Naive thymus-derived CD4-positive, alpha-beta T cell (primary cell): ENCODE measurements around the gene TRIM39. TPM values are rescaled to one million over a fixed set of nuclear protein-coding genes. Genes with fewer than 3 reads are reported as not detected.

Experiments
- ATAC-seq: fragments of 150-1000 bp; cut with Tn5 transposase; 2 replicates; pipeline ENCODE4 v1.10.0; 2021; ENCODE audit warnings: mild to moderate bottlenecking, moderate library complexity
- CTCF ChIA-PET: fragments of 350-600 bp; sonication (Branson Sonifier 250); formaldehyde crosslinking; loops from one replicate; lab custom pipeline; 2021; ENCODE audit warnings: antibody characterized with exemption; lab: Charles Lee
- POLR2A ChIA-PET: fragments of 350-600 bp; sonication (Branson Sonifier 250); formaldehyde crosslinking; loops from one replicate; lab custom pipeline; 2021; ENCODE audit warnings: antibody characterized with exemption, inconsistent platforms; lab: Charles Lee
- DNase-seq, 9 donors: peaks; one replicate each; pipeline versions ENCODE4 v3.0.0 to v3.0.0-alpha.2; 2020 to 2022; ENCODE audit warnings: mixed read lengths in 1 of 9
- H3K27ac ChIP-seq: one replicate; pipeline ENCODE4 v1.7.0; 2013; ENCODE audit warnings: mild to moderate bottlenecking, low read depth, low read length, moderate library complexity
- H3K27me3 ChIP-seq, 2 donors: one replicate each; pipeline ENCODE4 v1.7.0; 2013; ENCODE audit warnings: low read length in 2 of 2, mild to moderate bottlenecking in 2 of 2, moderate library complexity in 2 of 2; ENCODE audit not compliant: control insufficient read depth in 2 of 2, insufficient read depth in 2 of 2
- H3K36me3 ChIP-seq, 3 experiments: 1 replicate in 2 of 3; 2 replicates in 1 of 3; pipeline ENCODE4 v1.7.0; 2013; ENCODE audit warnings: low read length in 3 of 3, mild to moderate bottlenecking in 3 of 3, moderate library complexity in 1 of 3; ENCODE audit not compliant: insufficient read depth in 3 of 3, control insufficient read depth in 2 of 3
- H3K4me1 ChIP-seq, 2 donors: one replicate each; pipeline ENCODE4 v1.7.0; 2013; ENCODE audit warnings: low read length in 2 of 2, mild to moderate bottlenecking in 2 of 2, moderate library complexity in 1 of 2; ENCODE audit not compliant: control insufficient read depth in 2 of 2, insufficient read depth in 2 of 2
- H3K4me3 ChIP-seq: 2 replicates; pipeline ENCODE4 v1.7.0; 2013; ENCODE audit warnings: mild to moderate bottlenecking, low read length
- H3K9me3 ChIP-seq, 3 experiments: 1 replicate in 2 of 3; 2 replicates in 1 of 3; pipeline ENCODE4 v1.7.0; 2013; ENCODE audit warnings: low read length in 3 of 3; ENCODE audit not compliant: control insufficient read depth in 2 of 3
- H3K27ac Mint-ChIP-seq, 9 donors: one replicate each; pipeline ENCODE4 v1.8.0; 2020 to 2022; ENCODE audit warnings: mixed read lengths in 9 of 9, mild to moderate bottlenecking in 8 of 9, moderate library complexity in 5 of 9, inconsistent platforms in 2 of 9
- H3K27me3 Mint-ChIP-seq, 5 donors: one replicate each; pipeline ENCODE4 v1.8.0; 2021 to 2022; ENCODE audit warnings: mixed read lengths in 5 of 5, mild to moderate bottlenecking in 1 of 5
- H3K36me3 Mint-ChIP-seq, 5 donors: one replicate each; pipeline ENCODE4 v1.8.0; 2020 to 2022; ENCODE audit warnings: mixed read lengths in 5 of 5, mild to moderate bottlenecking in 3 of 5, inconsistent platforms in 1 of 5
- H3K4me1 Mint-ChIP-seq, 7 donors: one replicate each; pipeline ENCODE4 v1.8.0; 2020 to 2022; ENCODE audit warnings: mixed read lengths in 7 of 7, mild to moderate bottlenecking in 3 of 7, inconsistent platforms in 1 of 7
- H3K4me3 Mint-ChIP-seq, 10 donors: one replicate each; pipeline ENCODE4 v1.8.0; 2020 to 2022; ENCODE audit warnings: mild to moderate bottlenecking in 10 of 10, mixed read lengths in 10 of 10, moderate library complexity in 6 of 10, inconsistent platforms in 2 of 10
- H3K9me3 Mint-ChIP-seq, 11 donors: one replicate each; pipeline ENCODE4 v1.8.0; 2020 to 2022; ENCODE audit warnings: mixed read lengths in 11 of 11, mild to moderate bottlenecking in 4 of 11, inconsistent platforms in 1 of 11, moderate library complexity in 1 of 11
- intact Hi-C, 2 donors: fragments of 100-400 bp; cut with micrococcal nuclease; formaldehyde crosslinking; loops; one replicate each; pipeline ENCODE4 v1.15.1; 2023
- polyA plus RNA-seq, 2 donors: library from polyadenylated mRNA; unstranded; fragments of 300-500 nt; fragmentation: Illumina TruSeq; gene quantifications; one replicate each; pipeline ENCODE4 v1.2.3, GENCODE V29; 2021
- total RNA-seq, 6 experiments: library from RNA in 5 of 6; stranded (reverse) in 5 of 6; gene quantifications; 1 replicate in 5 of 6; 2 replicates in 1 of 6; pipeline ENCODE4 v1.2.3 and lab custom pipeline; 2021 to 2026

The TRIM39 gene
- total and polyA plus RNA-seq, 7 experiments from 2014 or later = 7.6 to 42.1 (median 23.7) TPM

DNA sequence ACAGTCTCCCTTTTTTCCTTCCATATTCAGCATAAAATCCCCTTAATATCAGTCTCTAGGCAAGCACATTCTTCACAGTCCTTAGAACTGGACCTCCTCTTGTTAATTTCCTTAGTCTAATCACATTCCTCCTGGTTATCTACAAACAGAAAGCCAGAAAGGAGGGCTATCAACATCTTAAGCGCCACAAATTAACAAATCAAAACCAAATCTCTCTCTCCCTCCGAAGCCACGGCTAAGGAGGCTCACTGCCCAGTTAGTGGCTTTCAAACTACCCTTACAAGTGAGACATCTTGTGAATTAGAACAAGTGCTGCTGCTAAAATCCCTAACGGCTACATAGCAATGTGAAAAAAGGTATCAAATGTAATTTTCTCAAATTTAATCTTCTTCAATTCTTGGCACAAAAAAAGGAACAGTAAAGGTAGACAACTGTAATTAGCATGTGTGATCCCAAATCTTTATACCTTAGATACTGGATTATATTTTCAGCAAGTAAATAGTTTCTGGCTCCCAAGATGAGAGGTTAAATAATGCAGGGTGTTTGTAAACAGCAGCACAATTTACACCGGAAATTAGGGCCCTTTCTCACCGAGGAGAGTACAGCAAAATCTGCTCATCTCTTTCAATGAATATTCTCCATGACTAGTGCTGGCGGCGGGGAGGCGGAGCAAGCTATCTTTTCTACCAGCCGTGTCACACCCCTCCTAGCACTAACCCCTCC, 1.4 kb upstream of the TRIM39 start:
- peak overlapping the region; percentile 92 to 100 (median 99) for H3K27ac Mint-ChIP-seq
- intact Hi-C loops = loop anchor here (5.0 to 10.0 kb wide), 6 partner anchors 223 to 832 kb away; partner anchors contain the start of genes MRPS18B (in 2 of the 2), PPP1R10 (in 2 of the 2), ABCF1 (in 1 of the 2) and CCHCR1 (in 1 of the 2)
- peaks cover 49 to 82% (median 76%) of the 10 kb centered on the region in 7 donors for H3K4me1 Mint-ChIP-seq
- H3K9me3 Mint-ChIP-seq = peaks cover 0 to 7% (median 0%) of the 10 kb centered on the region in 11 donors
- POLR2A ChIA-PET = interaction anchor here (0.6 to 4.2 kb wide), 10 partner anchors 11 to 1326 kb away, joined by 3 to 41 read pairs (median 6); partner anchors contain the start of genes MRPS18B, POLR1H, PRR3 and TRIM26
- H3K9me3 ChIP-seq = no peaks in the 10 kb centered on the region
- H3K27me3 ChIP-seq = no peaks in the 10 kb centered on the region
- CTCF ChIA-PET = no interaction called here
- H3K4me3 Mint-ChIP-seq = peak overlapping the region; percentile 92 to 99 (median 97)
- peaks cover 40 to 53% of the 10 kb centered on the region in 2 donors for H3K4me1 ChIP-seq
- peak overlapping the region; percentile 100 for H3K27ac ChIP-seq
- peak overlapping the region; percentile 70 for H3K4me3 ChIP-seq
- ATAC-seq (peak; percentile 74), DNase-seq (peak in 6 of 9 donors; percentile 66 to 88 (median 76))
- peaks cover 0 to 17% (median under 1%) of the 10 kb centered on the region in 3 experiments for H3K36me3 ChIP-seq
- H3K27me3 Mint-ChIP-seq = no peaks in the 10 kb centered on the region
- peaks cover 4 to 23% (median 15%) of the 10 kb centered on the region in 5 donors for H3K36me3 Mint-ChIP-seq

DNA sequence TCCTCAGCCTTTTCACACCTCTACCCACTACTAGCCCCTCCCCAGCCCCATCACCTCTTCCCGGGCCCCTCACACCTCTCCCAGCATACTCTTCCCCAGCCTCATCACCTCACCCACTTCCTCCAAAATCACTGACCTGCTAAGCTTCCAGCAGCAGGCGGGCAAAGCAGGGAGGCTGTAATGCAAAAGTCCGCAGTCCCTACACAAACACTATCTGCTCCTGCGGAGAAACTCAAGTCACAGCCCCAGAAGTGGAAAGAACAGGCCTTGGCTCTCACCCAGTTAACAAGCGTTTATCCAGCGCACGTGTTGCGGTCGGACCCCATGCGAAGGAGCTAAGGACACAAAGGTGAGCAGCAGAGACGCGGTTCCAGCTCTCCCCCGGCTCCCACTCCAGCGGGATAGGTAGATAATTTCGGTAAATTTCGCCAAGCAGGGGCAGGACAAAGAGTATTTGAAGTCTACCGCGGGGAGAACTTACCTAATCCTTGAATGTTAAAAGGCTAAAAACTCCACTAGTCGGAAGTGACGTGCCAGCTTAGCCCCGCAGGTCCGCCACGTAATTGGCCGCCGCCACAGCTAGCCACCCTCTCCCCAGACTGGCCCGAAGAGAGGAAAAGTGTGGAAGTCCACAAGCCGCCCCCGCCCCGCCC, 728 bp upstream of the TRIM39 start:
- ATAC-seq = peak; percentile 65
- Mint-ChIP-seq H3K4me3 (peak overlapping the region; percentile 92 to 99 (median 97)), H3K36me3 (peaks cover 4 to 22% (median 17%) of the 10 kb centered on the region in 5 donors), H3K4me1 (peaks cover 44 to 77% (median 69%) of the 10 kb centered on the region in 7 donors), H3K9me3 (peaks cover 0 to 7% (median 0%) of the 10 kb centered on the region in 11 donors), H3K27ac (peak overlapping the region; percentile 92 to 100 (median 99)), H3K27me3 (no peaks in the 10 kb centered on the region)
- peak overlapping the region; percentile 70 for H3K4me3 ChIP-seq
- ChIA-PET CTCF (interaction anchor here (0.8 kb wide), 1 partner anchor 48 kb away, joined by 3 read pairs; no protein-coding TSS in a partner anchor), POLR2A (interaction anchor here (0.6 to 4.2 kb wide), 21 partner anchors 8 to 1326 kb away, joined by 3 to 41 read pairs (median 5); partner anchors contain the start of genes MRPS18B, POLR1H, PRR3 and RPP21)
- intact Hi-C loops = loop anchor here (1.0 to 10.0 kb wide), 14 partner anchors 14 to 831 kb away; partner anchors contain the start of genes GNL1 (in 2 of the 2), MRPS18B (in 2 of the 2), PPP1R10 (in 2 of the 2) and PRR3 (in 2 of the 2)
- H3K9me3 ChIP-seq = no peaks in the 10 kb centered on the region
- peaks cover 6 to 23% (median 7%) of the 10 kb centered on the region in 3 experiments for H3K36me3 ChIP-seq
- H3K27me3 ChIP-seq = no peaks in the 10 kb centered on the region
- H3K4me1 ChIP-seq = peaks cover 40 to 50% of the 10 kb centered on the region in 2 donors
- peak overlapping the region; percentile 100 for H3K27ac ChIP-seq
- DNase-seq = peak; percentile 45 to 77 (median 74)

- Mint-ChIP-seq H3K9me3 (peaks cover 0 to 7% (median 0%) of the 10 kb centered on the region in 11 donors), H3K4me3 (peak overlapping the region; percentile 93 to 99 (median 97)), H3K4me1 (peaks cover 37 to 64% (median 57%) of the 10 kb centered on the region in 7 donors), H3K36me3 (peaks cover 10 to 33% (median 17%) of the 10 kb centered on the region in 5 donors), H3K27ac (peak overlapping the region; percentile 90 to 100 (median 99)), H3K27me3 (no peaks in the 10 kb centered on the region)
- no peak for ATAC-seq
- peaks cover 6 to 36% (median 7%) of the 10 kb centered on the region in 3 experiments for H3K36me3 ChIP-seq
- ChIA-PET CTCF (no interaction called here), POLR2A (interaction anchor here (0.9 to 4.2 kb wide), 9 partner anchors 9 to 361 kb away, joined by 3 to 41 read pairs (median 6); partner anchors contain the start of genes RPP21 and TRIM26)
- H3K27me3 ChIP-seq = no peaks in the 10 kb centered on the region
- H3K27ac ChIP-seq = peak overlapping the region; percentile 100
- peaks cover 28 to 42% of the 10 kb centered on the region in 2 donors for H3K4me1 ChIP-seq
- no peaks in the 10 kb centered on the region for H3K9me3 ChIP-seq
- peak overlapping the region; percentile 70 for H3K4me3 ChIP-seq
- intact Hi-C loops = loop anchor here (2.0 to 10.0 kb wide), 9 partner anchors 68 to 830 kb away; partner anchors contain the start of genes GNL1 (in 2 of the 2), MRPS18B (in 2 of the 2), PPP1R10 (in 2 of the 2) and PRR3 (in 2 of the 2)
- DNase-seq = no peak
Measured at GRCh38 chr6:30327232-30327746, 562 bp downstream of the TRIM39 start.

DNA sequence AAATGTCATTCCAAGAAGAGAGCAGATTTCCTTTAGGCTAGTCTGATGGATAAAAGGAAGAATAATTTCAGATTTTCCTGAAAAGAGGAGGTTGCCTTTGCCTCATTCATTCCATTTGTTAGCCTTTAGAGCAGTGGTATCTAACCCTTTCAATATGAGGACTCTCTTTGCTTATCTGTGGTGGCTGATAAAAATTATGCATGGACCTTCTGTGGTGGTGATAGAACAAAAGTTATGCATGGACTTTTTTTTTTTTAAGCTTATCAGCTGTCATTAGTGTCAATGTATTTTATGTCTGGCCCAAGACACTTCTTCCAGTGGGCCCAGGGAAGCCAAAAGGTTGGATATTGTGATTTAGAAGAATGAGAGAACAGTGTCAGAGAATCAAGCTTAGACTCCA, 1.7 kb downstream of the TRIM39 start:
- intact Hi-C loops = loop anchor here (5.0 to 10.0 kb wide), 6 partner anchors 226 to 829 kb away; partner anchors contain the start of genes MRPS18B (in 2 of the 2), PPP1R10 (in 2 of the 2), ABCF1 (in 1 of the 2) and CCHCR1 (in 1 of the 2)

GRCh38 chr6:30329331-30329730, 2.6 kb downstream of the TRIM39 start:
- Mint-ChIP-seq H3K27me3 (no peaks in the 10 kb centered on the region), H3K27ac (peak overlapping the region in 3 of 9 donors; percentile 18 to 92 (median 49)), H3K36me3 (peaks cover 10 to 39% (median 25%) of the 10 kb centered on the region in 5 donors), H3K9me3 (peaks cover 0 to 7% (median 0%) of the 10 kb centered on the region in 11 donors), H3K4me3 (peak overlapping the region in 1 of 10 donors; percentile 5), H3K4me1 (peaks cover 27 to 45% (median 38%) of the 10 kb centered on the region in 7 donors)
- POLR2A ChIA-PET = interaction anchor here (0.6 to 4.2 kb wide), 2 partner anchors 116 to 130 kb away, joined by 4 to 41 read pairs; partner anchors contain the start of gene TRIM26
- Histone ChIP-seq H3K27me3 (no peaks in the 10 kb centered on the region), H3K27ac (no peak overlapping the region), H3K9me3 (no peaks in the 10 kb centered on the region), H3K4me1 (peaks cover 22 to 24% of the 10 kb centered on the region in 2 donors), H3K36me3 (peaks cover 6 to 49% (median 13%) of the 10 kb centered on the region in 3 experiments), H3K4me3 (no peak overlapping the region)
- CTCF ChIA-PET = no interaction called here
- DNase-seq = no peak
- ATAC-seq = no peak
- intact Hi-C loops = loop anchor here (5.0 to 10.0 kb wide), 6 partner anchors 227 to 828 kb away; partner anchors contain the start of genes MRPS18B (in 2 of the 2), PPP1R10 (in 2 of the 2), ABCF1 (in 1 of the 2) and CCHCR1 (in 1 of the 2)

More for the DNA sequence above, 1.7 kb downstream of the TRIM39 start:
- Mint-ChIP-seq H3K4me1 (peaks cover 29 to 54% (median 47%) of the 10 kb centered on the region in 7 donors), H3K4me3 (peak overlapping the region in 5 of 10 donors; percentile 5 to 99 (median 97)), H3K36me3 (peaks cover 10 to 30% (median 19%) of the 10 kb centered on the region in 5 donors), H3K27me3 (no peaks in the 10 kb centered on the region), H3K27ac (peak overlapping the region in 8 of 9 donors; percentile 40 to 100 (median 98)), H3K9me3 (peaks cover 0 to 7% (median 0%) of the 10 kb centered on the region in 11 donors)
- CTCF ChIA-PET = interaction anchor here (0.7 kb wide), 1 partner anchor 112 kb away, joined by 3 read pairs; no protein-coding TSS in a partner anchor
- no peak overlapping the region for H3K4me3 ChIP-seq
- H3K9me3 ChIP-seq = no peaks in the 10 kb centered on the region
- peaks cover 25 to 31% of the 10 kb centered on the region in 2 donors for H3K4me1 ChIP-seq
- DNase-seq = no peak
- peaks cover 6 to 40% (median 13%) of the 10 kb centered on the region in 3 experiments for H3K36me3 ChIP-seq
- POLR2A ChIA-PET = interaction anchor here (4.2 kb wide), 1 partner anchor 115 kb away, joined by 41 read pairs; the partner anchor contains the start of gene TRIM26
- H3K27me3 ChIP-seq = no peaks in the 10 kb centered on the region
- ATAC-seq = no peak
- H3K27ac ChIP-seq = peak overlapping the region; percentile 100
